C4-2B (cell line): ENCODE data around the gene ANKRA2.

Experiments used
- H3K27ac ChIP-seq: fragments of 450-650 bp; 2 replicates; pipeline ENCODE4 v1.5.1; 2017
- ZFX ChIP-seq: fragments of 450-650 bp; IDR thresholded peaks from 2 replicates; pipeline ENCODE4 v1.6.1; 2017
- TF ChIP-seq, protein P1 (sequence below): fragments of 450-650 bp; conservative IDR thresholded peaks from 2 replicates; pipeline ENCODE4 v1.5.1; 2017; ENCODE audit warnings: mild to moderate bottlenecking

ANKRA2 gene

DNA sequence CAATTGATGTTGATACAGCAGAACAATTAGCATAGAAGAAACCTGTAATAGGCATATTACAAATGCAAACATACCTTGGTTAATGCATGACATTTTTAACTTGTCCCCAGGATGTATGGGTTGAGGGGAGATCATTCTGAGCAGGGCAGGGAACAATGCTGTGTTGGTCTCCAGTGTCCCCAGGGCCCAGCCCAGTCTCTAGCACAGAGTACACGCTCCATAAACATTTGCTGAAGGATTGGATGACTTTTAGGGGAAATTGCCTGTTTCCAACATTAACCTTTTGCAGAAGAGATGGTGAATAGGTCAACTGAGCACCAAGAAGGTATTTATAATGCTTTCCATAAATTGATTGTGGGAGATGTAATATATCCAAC, 20.0 kb downstream of the ANKRA2 start:
- peak overlapping the region; percentile 76 for H3K27ac ChIP-seq
- TF ChIP-seq, protein P1, sequence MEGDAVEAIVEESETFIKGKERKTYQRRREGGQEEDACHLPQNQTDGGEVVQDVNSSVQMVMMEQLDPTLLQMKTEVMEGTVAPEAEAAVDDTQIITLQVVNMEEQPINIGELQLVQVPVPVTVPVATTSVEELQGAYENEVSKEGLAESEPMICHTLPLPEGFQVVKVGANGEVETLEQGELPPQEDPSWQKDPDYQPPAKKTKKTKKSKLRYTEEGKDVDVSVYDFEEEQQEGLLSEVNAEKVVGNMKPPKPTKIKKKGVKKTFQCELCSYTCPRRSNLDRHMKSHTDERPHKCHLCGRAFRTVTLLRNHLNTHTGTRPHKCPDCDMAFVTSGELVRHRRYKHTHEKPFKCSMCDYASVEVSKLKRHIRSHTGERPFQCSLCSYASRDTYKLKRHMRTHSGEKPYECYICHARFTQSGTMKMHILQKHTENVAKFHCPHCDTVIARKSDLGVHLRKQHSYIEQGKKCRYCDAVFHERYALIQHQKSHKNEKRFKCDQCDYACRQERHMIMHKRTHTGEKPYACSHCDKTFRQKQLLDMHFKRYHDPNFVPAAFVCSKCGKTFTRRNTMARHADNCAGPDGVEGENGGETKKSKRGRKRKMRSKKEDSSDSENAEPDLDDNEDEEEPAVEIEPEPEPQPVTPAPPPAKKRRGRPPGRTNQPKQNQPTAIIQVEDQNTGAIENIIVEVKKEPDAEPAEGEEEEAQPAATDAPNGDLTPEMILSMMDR, result no peak
- no peak for TF ChIP-seq ZFX

DNA sequence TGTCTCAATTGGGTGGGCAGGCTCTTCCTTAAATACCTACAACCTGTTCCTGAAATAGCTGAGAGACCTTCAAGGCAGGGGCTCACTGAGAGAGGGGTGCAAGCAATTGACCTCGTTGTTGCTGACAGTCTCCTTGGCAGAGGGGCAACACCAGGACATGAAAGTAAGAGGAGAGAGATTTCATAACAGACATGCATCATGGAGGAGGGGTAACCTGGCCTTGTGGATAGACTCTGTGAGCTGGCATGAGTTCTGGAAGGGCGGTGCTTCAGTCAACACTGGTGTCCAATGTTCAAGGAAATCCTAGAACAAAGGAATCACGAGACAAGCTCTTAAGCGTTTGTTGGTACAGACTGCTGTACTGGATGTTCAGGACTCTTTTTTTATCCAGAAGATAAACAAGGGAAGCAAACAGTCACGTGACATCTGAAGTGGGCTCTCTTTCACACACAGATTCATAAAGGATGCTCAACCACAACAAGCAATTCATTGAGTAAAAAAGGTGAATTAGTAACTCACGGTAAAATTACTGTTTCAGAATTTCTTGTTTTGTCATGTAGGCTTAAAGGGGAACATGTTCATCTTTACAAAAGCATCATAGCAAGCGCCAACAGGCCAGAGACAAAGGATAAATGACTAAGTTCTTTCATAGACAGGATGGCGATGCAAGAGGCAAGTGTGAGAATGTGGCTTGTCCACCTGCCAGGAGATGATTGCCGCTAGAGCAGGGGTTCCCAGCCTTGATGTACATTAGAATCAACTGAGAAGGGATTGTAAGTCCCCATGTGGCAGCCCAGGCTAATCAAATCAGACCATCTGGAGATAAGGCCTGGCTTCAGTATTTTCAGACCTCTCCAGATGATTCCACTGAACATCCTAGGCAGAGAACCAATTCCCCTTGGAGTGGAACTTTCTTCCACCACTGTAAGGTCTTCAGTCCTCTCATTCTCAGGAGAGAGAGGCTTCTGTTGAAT, 20.7 kb downstream of the ANKRA2 start:
- peak overlapping the region; percentile 76 for H3K27ac ChIP-seq
- TF ChIP-seq, protein P1, result no peak
- no peak for TF ChIP-seq ZFX

DNA sequence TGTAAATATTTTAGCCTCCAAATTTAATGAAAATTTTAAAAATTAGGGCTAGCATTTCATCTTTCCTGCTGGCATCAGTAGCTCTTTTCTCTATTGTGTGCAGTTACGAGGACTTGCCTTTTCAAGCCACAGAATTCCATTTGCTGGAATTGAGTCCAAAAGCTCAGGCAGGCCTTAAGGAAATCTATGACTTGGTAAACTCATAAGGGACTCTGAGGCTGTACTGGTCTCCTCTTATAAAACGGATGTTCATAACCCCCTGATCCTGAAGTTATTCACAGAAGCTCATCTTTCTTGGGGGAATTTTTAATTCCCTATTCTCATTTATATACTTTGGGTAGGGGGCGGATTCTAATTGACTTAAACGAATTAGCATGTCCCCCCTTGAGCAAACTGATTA, 23.4 kb downstream of the ANKRA2 start:
- TF ChIP-seq ZFX, result no peak
- TF ChIP-seq, protein P1, result no peak
- peak overlapping the region; percentile 83; the same call in 1 of the 2 replicates for H3K27ac ChIP-seq

DNA sequence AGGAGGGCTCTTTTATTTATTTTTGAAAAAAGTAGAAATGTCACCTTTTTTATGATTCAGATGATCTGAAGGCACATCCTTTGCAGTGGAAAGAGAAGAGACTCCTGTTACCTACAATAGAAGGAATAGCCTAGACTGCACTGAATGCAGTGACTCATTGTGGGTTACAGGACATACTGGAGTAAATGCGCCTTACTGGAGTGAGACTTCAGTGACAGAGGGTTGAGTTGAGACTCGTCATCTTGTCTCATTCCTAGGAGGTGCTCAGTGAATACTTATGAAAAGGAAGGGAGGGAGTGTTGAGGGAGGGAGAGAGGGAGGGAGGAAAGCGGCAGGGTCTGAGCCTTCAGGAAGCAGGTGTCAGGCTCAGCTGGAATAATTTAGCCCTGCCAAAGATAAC, 25.2 kb downstream of the ANKRA2 start:
- TF ChIP-seq, protein P1, result no peak
- no peak for TF ChIP-seq ZFX
- peak overlapping the region; percentile 93 for H3K27ac ChIP-seq

DNA sequence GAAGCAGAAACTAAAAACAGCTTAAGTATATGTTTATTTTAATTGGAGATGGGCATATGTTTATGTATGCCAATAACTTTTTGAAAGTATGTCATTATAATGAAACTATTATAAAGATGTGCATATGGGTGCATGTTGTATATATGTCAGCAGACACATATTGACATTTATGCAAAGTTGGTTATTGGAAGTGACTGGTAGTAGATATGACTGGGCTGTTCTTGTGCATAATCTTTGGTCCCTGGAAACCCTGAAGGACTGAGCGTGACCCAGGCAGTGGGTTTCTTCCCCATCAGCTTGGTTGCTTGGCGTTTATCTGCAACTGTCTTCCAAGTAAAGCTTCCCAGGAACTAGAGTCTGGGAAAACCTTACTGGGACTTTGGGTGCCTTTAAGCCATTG, 25.7 kb downstream of the ANKRA2 start:
- H3K27ac ChIP-seq, result no peak overlapping the region
- TF ChIP-seq ZFX, result no peak
- TF ChIP-seq, protein P1, result no peak

DNA sequence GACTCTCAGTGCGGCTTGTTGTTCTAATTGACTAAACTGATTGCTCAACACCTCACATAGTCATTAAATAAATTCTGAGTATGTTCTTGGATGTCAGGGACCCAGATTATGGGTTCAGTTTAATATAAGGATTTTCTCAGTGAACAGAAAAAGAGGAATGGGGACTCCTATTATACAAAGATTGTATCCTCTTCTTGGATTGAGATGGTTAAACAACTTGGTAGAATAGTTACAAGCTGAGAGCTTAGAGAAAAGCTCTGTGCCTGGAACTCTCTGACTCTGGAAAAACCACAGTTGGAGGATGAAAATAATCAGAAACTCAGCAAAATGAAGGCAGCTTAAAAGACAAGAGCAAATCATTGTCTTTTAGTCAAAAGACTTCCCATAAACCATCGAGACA, 30.5 kb downstream of the ANKRA2 start:
- no peak overlapping the region for H3K27ac ChIP-seq
- TF ChIP-seq, protein P1, result no peak
- no peak for TF ChIP-seq ZFX

DNA sequence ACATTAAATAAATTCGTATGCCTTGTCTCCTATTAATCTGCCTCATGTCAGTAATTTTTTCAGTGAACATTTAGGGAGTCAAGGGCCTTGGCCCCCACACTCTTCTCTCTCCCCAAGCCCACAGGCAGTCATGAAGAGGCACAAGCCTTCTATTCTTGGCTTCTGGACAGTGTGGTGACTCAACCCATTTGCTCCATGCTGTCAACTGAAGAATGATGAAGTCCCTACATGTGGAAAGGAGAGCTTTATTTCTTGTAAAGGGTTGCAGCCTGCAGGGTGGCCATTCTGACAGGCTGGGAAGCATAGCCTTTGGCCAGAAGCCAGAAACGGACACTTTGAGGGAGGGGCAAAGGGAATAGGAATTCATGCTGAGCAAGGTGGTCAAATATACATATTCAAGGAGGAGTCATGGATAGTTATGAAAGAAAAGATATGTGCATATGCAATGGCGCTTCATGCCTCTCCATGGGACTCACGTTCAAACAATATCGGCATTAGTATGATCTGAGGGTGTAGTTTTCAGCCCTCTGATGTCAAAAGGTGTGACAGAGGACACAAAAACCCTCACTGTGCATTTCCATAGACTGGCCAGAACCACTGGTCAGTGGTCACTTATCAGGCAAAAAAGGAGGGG, 31.3 kb downstream of the ANKRA2 start:
- TF ChIP-seq ZFX, result no peak
- H3K27ac ChIP-seq, result no peak overlapping the region
